ENCODE data around the gene VPS37B.

DNA sequence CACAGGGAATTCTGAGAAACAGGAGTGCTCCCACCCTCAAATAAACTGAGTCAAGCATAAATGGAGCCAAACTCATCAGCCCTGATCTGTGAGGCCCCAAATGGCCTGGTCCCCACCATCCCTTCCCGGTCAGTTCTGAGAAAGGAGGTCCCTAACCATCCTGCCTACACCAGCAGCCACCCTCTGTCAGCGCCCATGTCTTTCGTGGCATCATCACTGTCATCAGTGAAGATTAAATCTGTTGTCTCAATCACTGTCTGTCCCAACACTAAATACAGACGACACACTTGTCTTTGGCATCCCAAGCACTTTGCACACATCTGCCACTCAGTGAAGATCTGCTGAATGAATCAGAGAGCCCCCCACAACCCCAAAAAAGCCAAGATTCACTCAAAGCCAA, 22.4 kb downstream of the VPS37B start:
- no peak for TF ChIP-seq EZH2 (IDR thresholded peaks at IDR 0.05; ENCODE audit: borderline replicate concordance, low read length)
- TF ChIP-seq, protein P1, sequence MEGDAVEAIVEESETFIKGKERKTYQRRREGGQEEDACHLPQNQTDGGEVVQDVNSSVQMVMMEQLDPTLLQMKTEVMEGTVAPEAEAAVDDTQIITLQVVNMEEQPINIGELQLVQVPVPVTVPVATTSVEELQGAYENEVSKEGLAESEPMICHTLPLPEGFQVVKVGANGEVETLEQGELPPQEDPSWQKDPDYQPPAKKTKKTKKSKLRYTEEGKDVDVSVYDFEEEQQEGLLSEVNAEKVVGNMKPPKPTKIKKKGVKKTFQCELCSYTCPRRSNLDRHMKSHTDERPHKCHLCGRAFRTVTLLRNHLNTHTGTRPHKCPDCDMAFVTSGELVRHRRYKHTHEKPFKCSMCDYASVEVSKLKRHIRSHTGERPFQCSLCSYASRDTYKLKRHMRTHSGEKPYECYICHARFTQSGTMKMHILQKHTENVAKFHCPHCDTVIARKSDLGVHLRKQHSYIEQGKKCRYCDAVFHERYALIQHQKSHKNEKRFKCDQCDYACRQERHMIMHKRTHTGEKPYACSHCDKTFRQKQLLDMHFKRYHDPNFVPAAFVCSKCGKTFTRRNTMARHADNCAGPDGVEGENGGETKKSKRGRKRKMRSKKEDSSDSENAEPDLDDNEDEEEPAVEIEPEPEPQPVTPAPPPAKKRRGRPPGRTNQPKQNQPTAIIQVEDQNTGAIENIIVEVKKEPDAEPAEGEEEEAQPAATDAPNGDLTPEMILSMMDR (IDR thresholded peaks at IDR 0.05; ENCODE audit: low read length) = no peak
